GM19351 (cell line): ENCODE measurements around the gene CMTM8.
A peak's percentile ranks its signal among the peaks of the same experiment; 100 is the strongest.

ENCODE experiments used
- ATAC-seq: cut with Tn5 transposase; IDR thresholded peaks from one replicate; pipeline ENCODE4 v1.9.1; 2021; ENCODE audit warnings: mild to moderate bottlenecking, moderate library complexity; ENCODE audit not compliant: unreplicated experiment

Gene CMTM8

DNA sequence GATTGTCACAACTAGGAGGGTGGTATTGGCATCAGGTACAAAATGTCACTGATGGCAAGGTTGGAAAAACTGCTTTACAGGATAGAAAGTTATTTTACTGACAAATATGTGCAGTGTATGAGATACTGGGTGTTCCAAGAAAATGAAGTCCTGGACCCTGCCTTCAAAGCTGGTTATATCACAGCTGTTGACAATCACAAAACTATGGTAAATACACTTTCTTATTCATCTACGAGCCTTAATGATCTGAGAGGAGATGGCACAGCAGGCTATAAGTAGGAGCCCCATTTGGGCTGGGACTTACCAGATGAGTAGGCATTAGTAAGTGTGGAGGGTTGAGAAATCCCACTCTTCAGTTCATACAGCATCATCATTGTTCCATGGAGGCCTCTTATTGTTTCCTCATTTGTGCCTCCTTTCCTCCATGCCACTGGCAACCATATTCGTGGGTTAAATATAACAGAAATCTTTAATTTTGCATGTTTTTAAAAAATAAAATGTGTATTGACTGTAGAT, 66.9 kb downstream of the CMTM8 start:
- no peak for ATAC-seq

DNA sequence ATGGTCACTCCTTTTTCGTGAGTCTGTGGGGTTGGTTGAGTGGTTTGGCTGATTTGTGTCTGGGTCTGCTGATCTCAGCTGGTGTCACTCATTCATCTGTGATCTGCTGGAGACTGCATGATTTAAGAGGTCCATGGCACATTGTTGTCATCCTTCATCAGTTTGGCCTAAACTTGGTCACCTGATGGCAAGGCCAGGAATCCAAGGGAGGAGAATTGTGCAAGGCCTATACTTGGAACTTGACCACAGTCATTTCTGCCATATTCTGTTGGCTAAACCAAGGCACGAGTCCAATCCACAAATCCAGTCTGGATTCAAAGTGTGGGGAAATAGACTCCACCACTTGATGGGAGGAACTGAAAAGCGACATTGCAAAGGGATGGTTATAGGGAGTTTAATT, 67.6 kb downstream of the CMTM8 start:
- ATAC-seq, result no peak

DNA sequence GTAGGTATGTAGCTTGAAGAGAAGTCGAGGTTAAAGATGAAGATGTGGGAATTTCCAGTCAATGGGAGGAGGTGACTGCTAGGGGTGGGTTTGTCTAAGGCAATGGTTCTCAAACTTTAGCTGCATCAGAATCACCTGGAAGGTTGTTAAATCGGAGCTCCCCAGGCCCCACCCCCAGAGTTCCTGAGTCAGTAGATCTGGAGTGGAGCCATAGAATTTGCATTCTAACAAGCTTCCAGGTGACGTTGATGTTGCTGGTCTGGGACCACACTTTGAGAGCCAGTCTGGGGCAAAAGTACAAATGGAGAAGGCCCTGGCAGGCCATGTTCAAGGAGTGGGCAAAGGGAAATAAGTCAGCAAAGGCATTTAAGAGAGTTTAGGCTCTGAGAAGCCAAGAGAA, 69.1 kb downstream of the CMTM8 start:
- no peak for ATAC-seq

DNA sequence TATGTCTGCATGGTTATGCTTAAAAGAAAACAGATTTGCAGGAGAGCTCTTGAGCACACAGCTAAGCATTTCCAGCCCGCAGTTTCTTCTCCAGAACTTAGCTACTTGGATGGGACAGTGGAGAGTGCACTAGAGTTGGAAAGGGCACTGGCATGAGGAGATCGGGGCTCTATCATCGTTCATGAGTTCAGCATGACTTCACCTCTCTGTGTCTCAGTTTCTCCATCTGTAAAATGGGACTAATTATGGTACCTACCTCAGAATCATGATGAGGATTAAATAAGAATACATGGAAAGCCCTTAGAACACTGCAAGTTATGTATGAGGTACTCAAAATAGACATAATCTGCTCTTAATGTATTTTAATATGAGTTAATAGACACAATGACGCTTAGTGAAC, 69.9 kb downstream of the CMTM8 start:
- no peak for ATAC-seq

DNA sequence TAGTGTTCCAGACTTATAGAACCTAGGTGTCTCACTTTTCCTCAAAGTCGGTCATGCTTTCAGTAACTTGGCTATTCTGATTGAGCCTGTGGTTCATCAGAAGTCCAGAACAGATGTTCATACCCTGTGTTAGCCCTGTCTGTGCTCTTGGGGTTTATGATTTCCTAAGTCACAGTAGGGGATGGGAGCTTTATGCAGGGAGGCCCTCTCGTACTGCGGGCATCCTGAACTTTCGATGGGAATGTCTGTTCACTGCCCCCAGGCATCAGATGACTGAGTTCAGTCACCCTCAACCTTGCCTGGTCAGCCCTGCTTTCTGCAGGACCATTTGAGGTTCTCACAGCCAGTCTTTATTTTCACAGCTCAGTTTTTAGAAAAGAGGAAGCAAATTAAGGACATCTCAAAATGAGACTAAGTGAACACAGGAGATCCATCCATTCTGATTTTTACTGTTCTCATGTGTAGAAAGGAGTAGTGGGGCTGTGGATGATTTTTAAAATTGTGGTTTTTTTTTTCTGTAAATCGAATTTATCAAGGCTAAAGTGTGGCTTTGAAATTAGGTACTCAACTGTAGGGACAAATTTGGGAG, 71.3 kb downstream of the CMTM8 start:
- peak; percentile 81 for ATAC-seq

DNA sequence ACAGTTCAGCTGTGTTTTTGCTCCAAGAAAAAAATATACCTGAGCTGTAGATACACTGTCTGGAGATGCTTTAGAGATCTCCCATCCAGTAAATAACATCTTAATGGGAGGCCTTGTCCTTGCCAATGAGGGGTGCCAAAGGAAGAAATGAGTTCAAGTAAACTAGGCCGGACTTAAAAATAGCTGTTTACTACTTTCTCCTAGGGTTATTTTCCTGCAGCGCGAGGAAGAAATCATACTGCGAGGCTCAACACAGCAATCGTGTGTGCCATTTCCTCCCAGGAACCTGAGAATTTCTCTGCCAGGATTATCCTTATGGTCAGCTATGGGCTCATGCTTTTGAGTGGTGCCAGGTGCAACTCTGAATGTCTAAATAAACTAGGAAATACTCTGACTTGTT, 71.9 kb downstream of the CMTM8 start:
- ATAC-seq, result no peak

DNA sequence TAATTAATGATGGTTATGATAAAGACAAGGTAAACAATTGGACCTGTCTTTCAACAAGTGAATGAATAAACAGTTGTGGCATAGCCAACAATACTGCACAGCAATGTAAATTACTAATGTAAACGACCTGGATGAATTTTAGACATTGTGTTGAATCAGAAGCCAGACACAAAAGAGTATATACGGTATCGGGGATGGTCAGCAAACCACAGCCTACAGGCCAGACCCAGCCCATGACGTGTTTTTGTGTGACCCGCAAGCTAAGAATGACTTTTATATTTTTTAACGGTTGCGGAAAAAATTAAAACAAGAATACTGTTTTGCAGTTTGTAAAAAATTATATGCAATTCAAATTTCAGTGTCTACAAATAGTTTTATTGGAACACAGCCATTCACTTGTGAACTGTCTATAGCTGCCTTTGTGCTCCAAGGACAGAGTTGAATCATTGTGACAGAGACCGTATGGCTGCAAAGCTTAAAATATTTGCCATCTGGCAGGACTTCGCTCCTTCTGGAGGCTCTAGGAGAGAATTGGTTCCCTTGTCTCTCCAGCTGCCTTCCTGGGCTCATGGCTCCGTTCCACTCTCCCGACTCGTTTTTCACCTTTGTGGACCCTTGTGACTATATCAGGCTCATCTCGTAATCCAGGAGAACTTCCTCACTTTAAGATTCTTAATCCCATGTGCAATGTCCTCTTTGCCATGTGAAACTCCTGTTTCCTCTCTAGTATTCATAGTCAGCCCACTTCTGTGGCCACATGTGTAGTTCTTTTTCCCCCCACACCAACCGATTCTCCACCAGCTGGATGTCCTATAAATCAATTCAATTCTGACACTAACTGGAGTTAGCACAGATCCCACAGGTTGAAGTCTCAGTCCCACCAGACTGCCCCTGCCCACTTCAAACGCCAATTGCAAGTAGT, 72.7 kb downstream of the CMTM8 start:
- no peak for ATAC-seq

DNA sequence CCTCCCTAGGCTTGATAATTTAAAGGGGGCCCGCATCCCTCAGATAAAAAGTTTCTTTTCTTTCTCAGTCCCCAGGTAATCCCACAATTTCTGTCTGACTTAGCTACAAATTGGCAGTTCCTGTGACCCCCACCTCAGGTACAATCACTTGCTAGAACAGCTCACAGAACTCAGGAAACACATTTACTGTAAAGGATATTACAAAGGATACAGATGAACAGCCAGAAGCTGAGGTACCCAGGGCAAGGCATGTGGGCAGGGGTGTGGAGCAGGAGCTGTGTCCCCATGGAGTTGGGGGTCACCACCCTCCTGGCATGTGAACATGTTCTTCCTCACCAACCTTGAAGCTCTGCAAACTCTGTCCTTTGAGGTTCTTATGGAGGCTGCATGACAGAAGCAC, 73.8 kb downstream of the CMTM8 start:
- no peak for ATAC-seq

DNA sequence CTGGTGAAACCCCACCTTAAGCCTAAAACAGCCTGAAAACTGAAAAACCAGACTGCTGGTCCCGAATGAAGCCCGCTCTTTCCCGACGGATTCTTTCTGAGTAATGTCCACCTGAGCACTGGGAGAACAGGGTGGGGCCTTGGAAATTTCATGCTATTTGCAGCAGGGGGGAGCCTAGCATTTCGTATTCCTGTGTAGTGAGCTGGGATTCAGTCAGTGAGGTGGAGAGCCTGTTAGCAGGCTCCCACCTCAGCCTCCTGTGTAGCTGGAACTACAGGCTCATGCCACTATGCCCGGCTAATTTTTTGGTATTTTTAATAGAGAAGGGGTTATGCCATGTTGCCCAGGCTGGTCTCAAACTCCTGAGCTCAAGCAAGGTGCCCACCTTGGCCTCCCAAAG, 74.7 kb downstream of the CMTM8 start:
- no peak for ATAC-seq

DNA sequence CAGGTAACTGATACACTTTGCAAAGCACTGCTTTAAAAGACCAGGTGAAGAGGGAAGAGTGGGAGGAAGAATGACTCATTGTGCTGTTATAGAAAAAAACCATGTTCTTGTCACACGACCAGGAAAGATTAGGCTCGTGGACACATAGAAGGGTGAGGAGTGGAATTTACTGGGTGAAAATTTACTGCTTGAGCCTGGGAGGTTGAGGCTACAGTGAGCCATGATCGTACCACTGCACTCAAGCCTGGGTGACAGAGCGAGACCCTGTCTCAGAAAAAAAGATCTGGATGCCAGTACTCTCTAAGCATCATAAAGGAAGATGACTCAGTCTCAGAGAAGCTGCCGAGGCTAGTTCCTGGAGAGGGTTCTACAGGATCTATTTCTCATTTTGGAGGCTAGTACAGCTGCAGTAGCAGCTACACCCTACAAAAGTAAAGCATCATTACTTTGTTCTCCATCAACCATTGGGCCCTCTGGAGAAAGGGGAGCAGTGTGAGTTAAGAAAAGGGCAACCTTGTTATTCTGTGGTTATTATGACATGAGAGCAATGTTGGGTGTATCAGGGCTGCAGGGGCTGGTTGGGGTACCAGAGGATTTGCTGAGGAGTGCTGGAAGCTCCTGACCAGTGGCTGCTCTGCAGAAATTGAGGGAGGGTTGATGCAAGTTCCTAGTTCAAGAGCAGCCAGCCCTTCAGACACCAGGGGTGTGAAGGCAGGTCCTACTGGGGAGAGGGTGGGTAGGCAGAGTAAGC, 75.4 kb downstream of the CMTM8 start:
- no peak for ATAC-seq

DNA sequence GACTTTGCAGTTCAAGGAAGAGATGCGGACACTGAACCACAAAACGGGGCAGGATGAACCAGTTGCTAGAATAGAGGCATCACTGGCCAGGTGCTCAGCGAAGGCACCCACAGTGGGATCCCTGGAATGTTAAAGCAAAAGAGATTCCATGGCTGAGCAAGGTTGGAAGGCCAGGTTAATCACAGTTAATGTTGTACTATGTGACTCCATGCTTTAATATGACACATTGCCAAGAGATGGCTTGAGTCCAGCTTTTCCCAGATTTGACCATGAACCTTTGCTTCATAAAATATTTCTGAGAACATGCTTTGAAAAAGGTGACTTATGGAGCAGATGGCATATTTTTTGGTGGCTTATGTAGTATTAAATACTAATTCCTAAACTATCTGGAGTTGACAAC, 77.0 kb downstream of the CMTM8 start:
- no peak for ATAC-seq

DNA sequence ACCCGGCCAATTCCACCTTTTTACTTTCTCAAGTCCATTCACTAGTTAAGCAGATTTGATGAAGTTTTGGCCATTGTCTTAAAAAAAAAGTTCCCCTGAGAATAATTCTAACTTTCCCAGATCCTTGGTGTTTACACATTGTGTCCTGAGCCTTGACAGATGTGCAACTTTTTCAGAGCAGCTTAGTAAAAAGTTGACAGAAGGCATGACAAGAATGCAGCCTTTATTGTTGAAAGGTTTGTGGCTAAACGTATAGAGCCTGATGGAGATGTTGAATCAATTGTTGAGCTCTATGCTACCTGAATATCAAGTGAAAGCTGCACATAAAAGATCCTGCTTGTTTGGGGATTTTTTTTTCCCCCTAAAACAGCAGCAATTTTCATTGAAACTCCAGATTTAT, 77.8 kb downstream of the CMTM8 start:
- ATAC-seq, result no peak

DNA sequence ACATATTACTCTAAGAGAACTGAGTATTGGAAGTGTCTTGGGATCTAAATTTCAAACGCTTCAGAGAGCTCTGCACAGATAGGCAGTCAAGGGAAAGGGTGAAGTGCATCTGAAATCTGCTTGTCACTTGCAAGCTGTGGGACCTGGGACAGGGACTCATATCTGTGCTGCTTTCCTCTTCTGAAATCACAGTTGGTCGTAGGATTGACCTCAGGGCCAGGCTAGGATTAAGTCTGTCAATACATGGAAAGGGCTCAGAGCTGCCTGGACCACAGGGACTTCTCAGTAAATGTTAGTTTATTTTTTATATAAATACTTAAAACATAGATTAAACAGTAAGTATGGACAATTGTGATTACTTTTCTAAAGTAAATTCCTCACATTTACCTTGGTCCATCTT, 78.5 kb downstream of the CMTM8 start:
- ATAC-seq, result no peak

DNA sequence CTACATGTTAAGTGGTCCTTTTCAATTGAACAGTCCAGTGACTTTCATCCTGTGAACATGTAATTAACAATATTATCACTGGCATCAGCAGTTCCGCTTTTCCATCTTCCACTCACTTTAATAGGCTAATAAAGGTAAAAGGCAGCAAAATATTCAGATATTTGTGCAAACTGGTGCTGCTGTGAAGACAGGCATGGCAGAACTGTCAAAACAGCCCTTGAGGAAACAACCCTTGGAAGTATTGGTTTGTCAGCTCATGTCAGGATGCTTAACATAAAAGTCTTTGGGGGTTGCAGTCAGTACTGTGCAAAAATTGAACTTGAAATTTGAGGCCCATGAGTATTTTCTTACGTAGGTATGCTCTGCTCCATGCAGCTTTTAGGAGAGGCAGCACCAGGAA, 81.1 kb downstream of the CMTM8 start:
- no peak for ATAC-seq

DNA sequence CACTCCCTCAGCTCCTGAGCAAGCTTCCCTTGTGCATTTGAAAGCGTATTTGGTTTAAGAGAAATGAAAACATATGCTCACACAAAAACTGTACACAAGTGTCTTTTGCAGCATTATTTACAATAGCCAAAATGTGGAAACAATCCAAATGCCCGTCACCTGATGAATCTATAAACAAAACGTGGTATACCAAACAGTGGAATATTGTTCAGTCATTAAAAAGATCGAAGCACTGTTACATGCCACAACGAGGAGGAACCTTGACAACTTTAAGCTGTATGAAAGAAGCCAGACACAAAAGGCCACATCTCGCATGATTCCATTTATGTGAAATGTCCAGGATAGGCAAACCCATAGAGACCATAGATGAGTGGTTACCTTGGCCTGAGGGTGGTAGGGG, 81.6 kb downstream of the CMTM8 start:
- ATAC-seq, result no peak

DNA sequence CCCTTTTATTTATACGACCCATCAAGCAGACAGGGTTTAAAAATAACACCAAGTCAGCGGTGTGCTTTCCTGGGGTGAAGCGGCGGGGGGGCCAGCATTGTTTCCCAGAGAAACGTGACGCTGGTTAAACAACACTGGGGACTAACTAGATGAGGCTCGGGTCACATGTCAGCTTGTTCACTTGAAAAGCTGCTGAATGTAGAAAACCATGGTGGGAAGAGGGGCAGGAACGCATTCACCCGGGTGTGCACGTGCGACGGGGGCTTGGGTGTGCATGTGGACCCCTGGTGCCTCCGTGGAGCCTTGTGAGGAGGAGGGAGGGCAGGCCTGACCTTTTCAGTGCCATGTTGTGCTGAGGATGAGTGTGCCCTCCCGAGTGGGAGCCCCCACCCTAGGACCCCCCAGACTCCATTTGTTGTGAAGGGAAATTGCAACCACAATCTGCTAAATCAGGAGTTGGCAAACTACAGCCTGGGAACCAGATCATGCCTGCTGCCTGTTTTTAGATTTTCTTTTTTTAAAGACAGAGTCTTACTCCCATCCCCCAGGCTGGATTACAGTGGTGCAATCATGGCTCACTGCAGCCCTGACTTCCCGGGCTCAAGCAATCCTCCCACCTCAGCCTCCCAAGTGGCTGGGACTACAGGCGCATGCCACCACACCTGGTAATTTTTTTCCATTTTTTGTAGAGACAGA, 82.8 kb downstream of the CMTM8 start:
- no peak for ATAC-seq

DNA sequence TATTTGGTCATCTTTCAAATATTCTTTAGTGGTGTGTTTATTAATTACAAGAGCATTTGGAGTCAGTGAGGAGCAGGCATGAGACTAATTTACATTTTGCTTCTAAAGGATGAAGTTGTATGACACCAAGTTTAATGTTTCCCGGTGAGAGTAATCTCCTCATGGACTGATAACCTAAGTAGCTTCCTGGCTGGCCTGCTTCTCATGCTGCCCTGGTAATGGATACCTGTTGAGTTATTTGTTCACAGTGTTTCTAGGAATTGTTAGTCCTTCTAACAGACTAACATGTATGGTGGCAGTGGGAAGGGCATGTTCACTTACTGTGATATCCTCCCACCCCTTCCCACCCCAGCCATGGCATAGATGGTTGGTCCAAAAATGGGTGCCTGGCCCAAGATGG, 83.8 kb downstream of the CMTM8 start:
- ATAC-seq, result no peak

DNA sequence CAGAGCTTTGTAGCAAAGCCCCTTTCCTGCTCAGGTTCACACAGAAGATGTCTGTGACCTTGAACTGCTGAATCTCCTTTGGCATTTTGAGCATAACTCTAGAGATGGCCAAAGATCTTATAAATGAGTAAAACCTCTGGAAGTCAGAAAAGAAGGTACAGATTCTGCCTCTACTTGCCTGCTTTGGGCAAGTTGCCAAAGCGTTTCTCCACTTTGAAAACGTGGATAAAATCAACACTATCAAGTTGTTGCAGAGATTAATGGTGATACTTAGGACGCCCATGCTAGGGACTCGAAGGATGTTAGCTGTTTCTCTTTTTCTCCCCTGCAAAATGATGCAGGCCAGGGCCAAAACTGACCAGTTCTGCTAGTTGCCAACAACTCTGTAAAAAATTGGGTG, 85.1 kb downstream of the CMTM8 start:
- no peak for ATAC-seq

DNA sequence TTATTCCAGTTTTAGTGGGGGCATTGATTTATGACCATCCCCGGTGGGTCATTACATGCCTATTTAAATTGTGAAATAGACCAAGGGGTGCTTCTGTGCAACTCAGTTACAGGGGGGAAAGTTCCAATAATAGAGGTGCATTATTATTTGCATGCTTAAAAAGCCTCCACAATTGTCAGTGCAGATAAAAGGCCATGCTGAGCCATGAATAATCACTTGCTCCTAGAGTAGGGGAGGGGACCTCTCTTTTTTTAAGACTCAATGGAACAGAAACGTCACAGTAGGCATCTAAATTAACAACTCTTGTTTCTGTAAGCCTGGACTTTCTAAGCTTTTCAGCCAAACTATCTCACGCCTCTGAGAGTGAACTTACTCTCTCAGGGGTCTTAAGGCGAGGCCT, 86.7 kb downstream of the CMTM8 start:
- ATAC-seq, result no peak

DNA sequence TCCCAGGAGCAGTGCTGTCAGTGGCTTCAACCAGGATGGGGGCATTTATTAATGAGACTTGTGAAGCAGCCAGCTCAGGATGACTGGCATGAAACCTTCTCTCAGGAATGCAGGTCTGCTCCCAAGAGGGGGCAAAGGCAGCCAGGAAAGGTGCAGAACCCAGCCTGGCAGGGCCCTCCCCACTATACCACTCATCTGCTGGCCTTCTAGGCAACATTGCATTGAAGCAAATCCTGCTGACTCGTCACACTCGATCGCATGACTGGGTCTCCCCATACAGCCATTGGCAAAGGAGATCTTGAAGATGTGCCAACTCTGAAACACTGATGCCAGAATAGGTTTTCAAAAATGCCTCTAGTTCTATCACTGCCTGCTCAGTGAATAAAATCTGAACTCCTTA, 87.4 kb downstream of the CMTM8 start:
- ATAC-seq, result no peak

DNA sequence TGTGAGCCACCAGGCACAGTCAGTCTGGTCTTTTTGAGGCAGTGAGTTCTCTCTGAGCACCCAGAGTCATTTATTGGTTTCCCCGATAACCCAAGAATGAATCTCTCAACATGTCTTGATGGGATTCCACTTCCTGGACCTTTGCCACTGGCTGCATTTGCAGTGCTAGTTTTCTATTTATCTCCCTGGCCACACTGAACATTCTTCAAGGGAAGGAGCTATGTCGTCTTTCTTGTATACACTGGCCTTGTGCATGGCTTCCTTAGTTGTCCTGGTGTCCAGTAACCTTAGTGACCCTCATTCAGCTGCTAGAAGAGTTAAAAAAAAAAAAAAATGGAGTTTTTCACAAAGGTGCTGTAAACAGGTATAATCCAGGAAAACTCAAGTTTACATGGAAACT, 88.3 kb downstream of the CMTM8 start:
- no peak for ATAC-seq
